T-helper 17 cell (primary cell): ENCODE measurements around the gene SMAD3. TPM values are rescaled to one million over a fixed set of nuclear protein-coding genes. Genes with fewer than 3 reads are reported as not detected.

Source experiments
- ATAC-seq: fragments of 150-1000 bp; cut with Tn5 transposase; 2 replicates; pipeline ENCODE4 v1.10.0; 2021; ENCODE audit warnings: mild to moderate bottlenecking, moderate library complexity
- DNase-seq, 3 donors: peaks; one replicate each; pipeline versions ENCODE4 v3.0.0 to v3.0.0-alpha.2; 2020 to 2021
- H3K9me3 ChIP-seq: one replicate; pipeline ENCODE4 v1.7.0; 2013; ENCODE audit warnings: low read length, mild to moderate bottlenecking; ENCODE audit not compliant: control insufficient read depth, poor library complexity, severe bottlenecking
- H3K27ac Mint-ChIP-seq: one replicate; pipeline ENCODE4 v1.8.0; 2022; ENCODE audit warnings: mild to moderate bottlenecking, moderate library complexity, mixed read lengths
- H3K27me3 Mint-ChIP-seq: one replicate; pipeline ENCODE4 v1.8.0; 2022; ENCODE audit warnings: mixed read lengths
- H3K36me3 Mint-ChIP-seq: one replicate; pipeline ENCODE4 v1.8.0; 2022; ENCODE audit warnings: low read depth, mixed read lengths
- H3K4me1 Mint-ChIP-seq: one replicate; pipeline ENCODE4 v1.8.0; 2022; ENCODE audit warnings: mild to moderate bottlenecking, mixed read lengths
- H3K4me3 Mint-ChIP-seq: one replicate; pipeline ENCODE4 v1.8.0; 2022; ENCODE audit warnings: mild to moderate bottlenecking, moderate library complexity, mixed read lengths
- total RNA-seq, 4 donors: library from RNA in 2 of 4; stranded (reverse) in 2 of 4; gene quantifications; one replicate each; pipeline ENCODE4 v1.2.3 and lab custom pipeline; 2022 to 2026

SMAD3 gene
- total RNA-seq, 2 donors from 2014 or later: 79.8 to 82.9 TPM

- Mint-ChIP-seq H3K4me1 (peaks cover 23% of the 10 kb centered on the region), H3K36me3 (peaks cover 13% of the 10 kb centered on the region), H3K27me3 (no peaks in the 10 kb centered on the region), H3K4me3 (no peak overlapping the region), H3K27ac (peak overlapping the region; percentile 6)
- ATAC-seq: no peak
- no peak for DNase-seq
- H3K9me3 ChIP-seq: no peaks in the 10 kb centered on the region
These were observed 162.9 kb downstream of the SMAD3 start for GRCh38 chr15:67228286-67228685.

GRCh38 chr15:67230504-67230903 lies 165.1 kb downstream of the SMAD3 start:
- Mint-ChIP-seq H3K4me3 (no peak overlapping the region), H3K4me1 (peaks cover 21% of the 10 kb centered on the region), H3K27ac (no peak overlapping the region), H3K36me3 (peaks cover 19% of the 10 kb centered on the region), H3K27me3 (no peaks in the 10 kb centered on the region)
- no peak for DNase-seq
- no peak for ATAC-seq
- H3K9me3 ChIP-seq: no peaks in the 10 kb centered on the region

GRCh38 chr15:67232591-67232990 lies 167.2 kb downstream of the SMAD3 start:
- no peaks in the 10 kb centered on the region for H3K27me3 Mint-ChIP-seq
- peaks cover 19% of the 10 kb centered on the region for H3K36me3 Mint-ChIP-seq

GRCh38 chr15:67240235-67241131 lies 175.1 kb downstream of the SMAD3 start:
- H3K9me3 ChIP-seq: no peaks in the 10 kb centered on the region
- Mint-ChIP-seq H3K27me3 (no peaks in the 10 kb centered on the region), H3K4me3 (peak overlapping the region; percentile 75), H3K36me3 (no peaks in the 10 kb centered on the region), H3K4me1 (peaks cover 38% of the 10 kb centered on the region), H3K27ac (peak overlapping the region; percentile 95)
- peak; percentile 81 for ATAC-seq
- DNase-seq: peak in 1 of 3 donors; percentile 11

More at GRCh38 chr15:67232591-67232990, 167.2 kb downstream of the SMAD3 start:
- no peaks in the 10 kb centered on the region for H3K9me3 ChIP-seq
- Mint-ChIP-seq H3K4me3 (no peak overlapping the region), H3K27ac (no peak overlapping the region), H3K4me1 (peaks cover 24% of the 10 kb centered on the region)
- no peak for ATAC-seq
- DNase-seq: no peak

GRCh38 chr15:67241132-67241855 lies 175.9 kb downstream of the SMAD3 start:
- Mint-ChIP-seq H3K27me3 (no peaks in the 10 kb centered on the region), H3K27ac (peak overlapping the region; percentile 95), H3K4me1 (peaks cover 36% of the 10 kb centered on the region), H3K36me3 (no peaks in the 10 kb centered on the region), H3K4me3 (peak overlapping the region; percentile 75)
- ATAC-seq (peak; percentile 63), DNase-seq (no peak)
- no peaks in the 10 kb centered on the region for H3K9me3 ChIP-seq

- H3K9me3 ChIP-seq: no peaks in the 10 kb centered on the region
- ATAC-seq (no peak), DNase-seq (no peak)
- peak overlapping the region; percentile 16 for H3K27ac Mint-ChIP-seq
- no peaks in the 10 kb centered on the region for H3K36me3 Mint-ChIP-seq
- peaks cover 36% of the 10 kb centered on the region for H3K4me1 Mint-ChIP-seq
- H3K4me3 Mint-ChIP-seq: peak overlapping the region; percentile 13
- H3K27me3 Mint-ChIP-seq: no peaks in the 10 kb centered on the region
These were observed 177.3 kb downstream of the SMAD3 start for GRCh38 chr15:67242708-67243111.

Other genes with a start within 250 kb of the SMAD3 start
- gene AAGAB, start 189.1 kb downstream of the SMAD3 start, total RNA-seq: 10 to 100 TPM; 29.0 to 30.6 TPM
- gene IQCH, start 189.2 kb downstream of the SMAD3 start, total RNA-seq: 1 to 10 TPM in 1 of 2 donors, under 1 TPM in 1; 0.70 to 1.2 TPM